Osteoblast (primary cell): Measurements from ENCODE around the gene MAGI1. TPM values are rescaled to one million over a fixed set of nuclear protein-coding genes. Genes with fewer than 3 reads are reported as not detected.

Experiments
- DNase-seq: peaks from one replicate; pipeline ENCODE4 v3.0.0; 2011; ENCODE audit warnings: low spot score, mixed read lengths; ENCODE audit not compliant: insufficient read length; ENCODE audit errors: missing footprints
- H2AFZ ChIP-seq: 2 replicates; pipeline ENCODE4 v1.6.0; 2011; ENCODE audit warnings: mild to moderate bottlenecking, low read length
- H3K27ac ChIP-seq: 2 replicates; pipeline ENCODE4 v1.5.1; 2011; ENCODE audit warnings: mild to moderate bottlenecking, low read depth, low read length, moderate library complexity
- H3K27me3 ChIP-seq: 2 replicates; pipeline ENCODE4 v1.6.0; 2012; ENCODE audit warnings: mild to moderate bottlenecking, control low read depth, inconsistent platforms, low read length, moderate library complexity; ENCODE audit not compliant: insufficient read depth
- H3K36me3 ChIP-seq: 2 replicates; pipeline ENCODE4 v1.5.1; 2011; ENCODE audit warnings: mild to moderate bottlenecking, low read length, control low read depth, moderate library complexity; ENCODE audit not compliant: insufficient read depth
- H3K4me1 ChIP-seq: 2 replicates; pipeline ENCODE4 v1.5.1; 2011; ENCODE audit warnings: mild to moderate bottlenecking, low read length, control low read depth, moderate library complexity; ENCODE audit not compliant: insufficient read depth
- H3K4me2 ChIP-seq: 2 replicates; pipeline ENCODE4 v1.6.0; 2011; ENCODE audit warnings: mild to moderate bottlenecking, low read length; ENCODE audit not compliant: insufficient read depth
- H3K4me3 ChIP-seq: fragments of 200-600 bp; sonication (generic); 3 replicates; pipeline ENCODE4 v1.5.1; 2012; ENCODE audit warnings: mild to moderate bottlenecking, low read length, inconsistent platforms; ENCODE audit not compliant: insufficient read depth
- H3K79me2 ChIP-seq: 2 replicates; pipeline ENCODE4 v1.6.0; 2012; ENCODE audit warnings: mild to moderate bottlenecking, low read length, control low read depth, inconsistent platforms; ENCODE audit not compliant: insufficient read depth
- H3K9me3 ChIP-seq: 2 replicates; pipeline ENCODE4 v1.5.1; 2011; ENCODE audit warnings: low read depth, low read length, control low read depth
- H4K20me1 ChIP-seq: 2 replicates; pipeline ENCODE4 v1.6.0; 2012; ENCODE audit warnings: mild to moderate bottlenecking, low read length, control low read depth; ENCODE audit not compliant: insufficient read depth
- total RNA-seq: library from RNA; depleted of rRNA; stranded (reverse); fragments of >200 nt; gene quantifications from 2 replicates; pipeline ENCODE4 v1.2.3, GENCODE V29; 2012
- TF ChIP-seq, protein P1 (sequence below): IDR thresholded peaks from 2 replicates; pipeline ENCODE4 v1.5.1; 2011; ENCODE audit warnings: mild to moderate bottlenecking, low read depth, low read length, moderate library complexity; ENCODE audit errors: extremely low read depth

The MAGI1 gene
- total RNA-seq, 1 donor, result 66.6 TPM

DNA sequence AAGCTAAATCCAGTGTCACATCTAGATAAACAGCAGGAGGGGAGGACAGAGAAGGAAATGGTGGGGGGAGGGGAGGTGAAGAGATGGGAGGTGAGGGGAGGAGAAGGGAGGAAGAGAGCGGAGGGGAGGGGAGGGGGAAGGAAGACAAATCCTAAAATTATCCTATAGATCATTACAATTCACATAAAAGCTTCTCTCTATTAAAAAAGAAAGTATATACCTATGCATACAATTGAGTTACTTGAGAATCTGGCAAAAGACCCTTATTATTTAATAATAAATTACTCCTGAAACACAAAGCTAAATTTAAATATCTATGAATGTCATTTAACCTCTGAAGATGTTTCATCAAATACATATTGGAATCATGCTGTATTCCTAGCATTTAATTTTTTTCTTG, 303.9 kb downstream of the MAGI1 start:
- H3K27me3 ChIP-seq, result no peaks in the 10 kb centered on the region
- no peaks in the 10 kb centered on the region for H3K36me3 ChIP-seq
- no peak overlapping the region for H2AFZ ChIP-seq
- H3K79me2 ChIP-seq, result peaks cover 12% of the 10 kb centered on the region
- H3K27ac ChIP-seq, result no peak overlapping the region
- H4K20me1 ChIP-seq, result peaks cover 63% of the 10 kb centered on the region
- H3K9me3 ChIP-seq, result no peaks in the 10 kb centered on the region
- H3K4me3 ChIP-seq, result no peak overlapping the region
- no peak overlapping the region for H3K4me2 ChIP-seq
- TF ChIP-seq, protein P1, sequence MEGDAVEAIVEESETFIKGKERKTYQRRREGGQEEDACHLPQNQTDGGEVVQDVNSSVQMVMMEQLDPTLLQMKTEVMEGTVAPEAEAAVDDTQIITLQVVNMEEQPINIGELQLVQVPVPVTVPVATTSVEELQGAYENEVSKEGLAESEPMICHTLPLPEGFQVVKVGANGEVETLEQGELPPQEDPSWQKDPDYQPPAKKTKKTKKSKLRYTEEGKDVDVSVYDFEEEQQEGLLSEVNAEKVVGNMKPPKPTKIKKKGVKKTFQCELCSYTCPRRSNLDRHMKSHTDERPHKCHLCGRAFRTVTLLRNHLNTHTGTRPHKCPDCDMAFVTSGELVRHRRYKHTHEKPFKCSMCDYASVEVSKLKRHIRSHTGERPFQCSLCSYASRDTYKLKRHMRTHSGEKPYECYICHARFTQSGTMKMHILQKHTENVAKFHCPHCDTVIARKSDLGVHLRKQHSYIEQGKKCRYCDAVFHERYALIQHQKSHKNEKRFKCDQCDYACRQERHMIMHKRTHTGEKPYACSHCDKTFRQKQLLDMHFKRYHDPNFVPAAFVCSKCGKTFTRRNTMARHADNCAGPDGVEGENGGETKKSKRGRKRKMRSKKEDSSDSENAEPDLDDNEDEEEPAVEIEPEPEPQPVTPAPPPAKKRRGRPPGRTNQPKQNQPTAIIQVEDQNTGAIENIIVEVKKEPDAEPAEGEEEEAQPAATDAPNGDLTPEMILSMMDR, result no peak
- H3K4me1 ChIP-seq, result peaks cover 12% of the 10 kb centered on the region
- no peak for DNase-seq

DNA sequence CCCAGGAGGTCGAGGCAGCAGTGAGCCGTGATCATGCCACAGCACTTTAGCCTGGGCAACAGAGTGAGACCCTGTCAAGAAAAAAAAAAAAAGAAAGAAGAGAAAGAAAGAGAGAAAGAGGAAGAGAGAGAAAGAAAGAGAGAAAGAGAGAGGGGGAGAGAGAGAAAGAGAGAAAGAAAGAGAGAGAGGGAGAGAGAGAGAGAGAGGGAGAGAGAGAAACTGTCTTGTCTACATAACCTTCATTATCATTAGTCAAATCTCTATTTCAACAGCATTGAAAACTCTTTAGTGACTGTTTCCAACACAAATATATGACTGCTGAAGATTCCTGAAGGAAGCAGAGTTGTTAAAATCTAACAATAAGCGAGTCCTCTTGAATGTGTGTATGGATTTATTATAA, 304.3 kb downstream of the MAGI1 start:
- Histone ChIP-seq H3K4me1 (peaks cover 16% of the 10 kb centered on the region), H3K9me3 (no peaks in the 10 kb centered on the region), H2AFZ (no peak overlapping the region), H3K36me3 (no peaks in the 10 kb centered on the region), H3K79me2 (peaks cover 12% of the 10 kb centered on the region), H3K27me3 (no peaks in the 10 kb centered on the region), H4K20me1 (peaks cover 63% of the 10 kb centered on the region), H3K4me3 (no peak overlapping the region), H3K4me2 (no peak overlapping the region), H3K27ac (no peak overlapping the region)
- TF ChIP-seq, protein P1, result no peak
- DNase-seq, result no peak

DNA sequence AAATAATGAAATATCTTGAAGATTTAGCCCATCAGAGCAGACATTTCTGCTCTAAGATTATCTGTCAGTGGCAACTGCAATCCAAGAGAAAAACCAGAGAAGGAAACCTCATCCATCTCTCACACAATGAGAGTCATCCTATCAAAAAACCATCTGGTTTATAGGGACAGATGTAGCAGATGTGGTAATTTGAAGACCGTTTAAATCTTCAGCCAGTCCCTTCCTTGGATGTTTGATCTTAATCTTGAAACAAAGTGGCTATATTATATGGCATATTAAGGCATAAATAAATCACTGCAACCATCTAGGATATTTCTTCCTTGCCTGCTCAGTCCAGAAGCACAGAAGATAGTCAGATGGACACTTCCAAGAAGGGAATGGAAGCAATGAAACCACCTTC, 305.3 kb downstream of the MAGI1 start:
- Histone ChIP-seq H3K4me3 (no peak overlapping the region), H4K20me1 (peaks cover 62% of the 10 kb centered on the region), H3K27me3 (no peaks in the 10 kb centered on the region), H3K36me3 (no peaks in the 10 kb centered on the region), H3K4me2 (no peak overlapping the region), H2AFZ (no peak overlapping the region), H3K27ac (no peak overlapping the region), H3K4me1 (peaks cover 20% of the 10 kb centered on the region), H3K79me2 (peaks cover 12% of the 10 kb centered on the region), H3K9me3 (no peaks in the 10 kb centered on the region)
- TF ChIP-seq, protein P1, result no peak
- DNase-seq, result no peak

DNA sequence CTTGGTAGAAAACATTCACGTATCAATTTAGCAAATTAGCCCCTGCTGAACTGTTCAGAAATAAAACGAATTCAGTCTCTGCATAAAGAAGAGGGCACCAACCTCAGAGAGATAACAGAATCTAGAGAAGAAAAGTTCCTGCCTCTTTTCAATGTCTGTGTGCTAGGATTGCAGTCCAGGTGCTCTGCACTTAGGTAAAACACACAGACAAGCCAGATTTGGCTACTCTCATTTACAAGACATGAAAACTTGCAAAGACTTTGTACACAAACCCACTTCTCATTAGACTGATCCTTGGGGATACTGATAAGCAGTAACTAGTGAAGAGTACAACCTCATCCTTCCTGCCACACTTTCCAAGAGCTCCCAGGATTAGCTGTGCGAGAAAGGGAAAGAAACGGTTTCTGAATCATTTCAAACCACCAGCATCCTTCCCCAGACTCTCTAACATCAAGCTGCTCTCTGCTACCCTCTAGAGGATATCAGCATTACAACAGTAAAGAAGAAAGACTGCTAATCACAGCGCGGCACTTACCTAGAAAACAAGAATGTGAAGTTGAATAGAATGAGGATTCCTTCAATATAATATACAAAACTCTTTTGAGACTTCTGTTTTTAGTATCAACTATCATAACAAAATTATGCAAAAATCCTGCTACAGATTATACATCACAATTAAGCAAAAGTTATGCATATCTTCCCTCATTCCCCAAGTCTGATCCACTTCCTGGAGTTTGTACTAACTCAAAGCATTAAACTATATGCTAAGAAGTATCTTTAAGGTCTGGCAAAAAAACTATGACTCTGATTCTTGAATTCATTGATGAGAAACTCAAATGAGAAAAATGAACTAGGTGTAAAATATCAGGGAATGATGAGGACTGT, 306.4 kb downstream of the MAGI1 start:
- Histone ChIP-seq H3K27ac (no peak overlapping the region), H2AFZ (no peak overlapping the region), H3K36me3 (no peaks in the 10 kb centered on the region), H3K27me3 (no peaks in the 10 kb centered on the region), H4K20me1 (peaks cover 63% of the 10 kb centered on the region), H3K4me3 (no peak overlapping the region), H3K9me3 (no peaks in the 10 kb centered on the region), H3K4me2 (peak overlapping the region; percentile 1), H3K4me1 (peaks cover 20% of the 10 kb centered on the region), H3K79me2 (peaks cover 16% of the 10 kb centered on the region)
- TF ChIP-seq, protein P1, result peak; percentile 81
- peak; percentile 57 for DNase-seq
